Measurements from ENCODE around the gene SLC16A10. TPM values are rescaled to one million over a fixed set of nuclear protein-coding genes. Genes with fewer than 3 reads are reported as not detected.

Gene SLC16A10
- total and polyA plus RNA-seq, 2 experiments from 2014 or later, result 12.1 to 30.9 TPM

DNA sequence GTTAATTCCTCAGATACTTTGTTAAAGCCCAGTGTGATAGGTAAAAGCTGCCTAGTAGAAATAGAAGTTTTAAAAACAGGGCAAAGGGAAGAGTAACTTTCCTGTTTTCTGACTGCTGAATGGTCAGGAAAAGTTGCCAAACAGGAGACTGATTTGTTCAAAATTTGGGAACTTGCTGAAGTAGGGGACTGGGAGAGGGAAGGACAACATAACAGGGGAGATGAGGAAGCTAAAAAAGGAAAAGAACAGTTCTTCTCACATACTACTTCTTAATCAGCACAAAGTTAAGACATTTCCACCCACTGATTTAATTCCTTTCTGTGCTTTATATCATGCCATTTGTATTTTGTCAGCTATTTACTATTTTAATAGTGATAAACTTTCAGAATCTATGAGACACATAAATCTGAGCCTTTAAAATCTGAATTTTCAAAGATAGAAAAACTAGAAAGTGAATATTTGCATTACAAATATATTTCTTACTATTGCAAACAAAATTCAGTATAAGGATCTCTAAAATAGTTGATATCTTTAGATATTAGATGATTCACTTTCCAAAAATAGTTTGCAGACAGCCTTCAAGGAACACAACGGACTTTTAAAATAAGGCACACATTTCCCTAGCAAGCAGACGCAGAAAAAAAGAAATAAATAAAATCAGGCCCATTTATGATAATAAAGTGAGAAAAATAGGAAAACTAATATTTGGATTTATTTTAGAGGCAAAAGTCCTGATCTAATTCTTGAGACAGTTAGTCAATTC is 36.9 kb upstream of the SLC16A10 start:
- no peak for DNase-seq (ENCODE audit: low spot score)
- H3K27ac Mint-ChIP-seq, result no peak overlapping the region

More for the DNA sequence above, 36.9 kb upstream of the SLC16A10 start:
- ATAC-seq, result no peak
- TF ChIP-seq ZNF114 (CRISPR knock-in tag; IDR thresholded peaks at IDR 0.05), result no peak
- TF ChIP-seq, protein P1, sequence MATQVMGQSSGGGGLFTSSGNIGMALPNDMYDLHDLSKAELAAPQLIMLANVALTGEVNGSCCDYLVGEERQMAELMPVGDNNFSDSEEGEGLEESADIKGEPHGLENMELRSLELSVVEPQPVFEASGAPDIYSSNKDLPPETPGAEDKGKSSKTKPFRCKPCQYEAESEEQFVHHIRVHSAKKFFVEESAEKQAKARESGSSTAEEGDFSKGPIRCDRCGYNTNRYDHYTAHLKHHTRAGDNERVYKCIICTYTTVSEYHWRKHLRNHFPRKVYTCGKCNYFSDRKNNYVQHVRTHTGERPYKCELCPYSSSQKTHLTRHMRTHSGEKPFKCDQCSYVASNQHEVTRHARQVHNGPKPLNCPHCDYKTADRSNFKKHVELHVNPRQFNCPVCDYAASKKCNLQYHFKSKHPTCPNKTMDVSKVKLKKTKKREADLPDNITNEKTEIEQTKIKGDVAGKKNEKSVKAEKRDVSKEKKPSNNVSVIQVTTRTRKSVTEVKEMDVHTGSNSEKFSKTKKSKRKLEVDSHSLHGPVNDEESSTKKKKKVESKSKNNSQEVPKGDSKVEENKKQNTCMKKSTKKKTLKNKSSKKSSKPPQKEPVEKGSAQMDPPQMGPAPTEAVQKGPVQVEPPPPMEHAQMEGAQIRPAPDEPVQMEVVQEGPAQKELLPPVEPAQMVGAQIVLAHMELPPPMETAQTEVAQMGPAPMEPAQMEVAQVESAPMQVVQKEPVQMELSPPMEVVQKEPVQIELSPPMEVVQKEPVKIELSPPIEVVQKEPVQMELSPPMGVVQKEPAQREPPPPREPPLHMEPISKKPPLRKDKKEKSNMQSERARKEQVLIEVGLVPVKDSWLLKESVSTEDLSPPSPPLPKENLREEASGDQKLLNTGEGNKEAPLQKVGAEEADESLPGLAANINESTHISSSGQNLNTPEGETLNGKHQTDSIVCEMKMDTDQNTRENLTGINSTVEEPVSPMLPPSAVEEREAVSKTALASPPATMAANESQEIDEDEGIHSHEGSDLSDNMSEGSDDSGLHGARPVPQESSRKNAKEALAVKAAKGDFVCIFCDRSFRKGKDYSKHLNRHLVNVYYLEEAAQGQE (IDR thresholded peaks at IDR 0.05; ENCODE audit: unreplicated experiment), result no peak
- TF ChIP-seq, protein P2, sequence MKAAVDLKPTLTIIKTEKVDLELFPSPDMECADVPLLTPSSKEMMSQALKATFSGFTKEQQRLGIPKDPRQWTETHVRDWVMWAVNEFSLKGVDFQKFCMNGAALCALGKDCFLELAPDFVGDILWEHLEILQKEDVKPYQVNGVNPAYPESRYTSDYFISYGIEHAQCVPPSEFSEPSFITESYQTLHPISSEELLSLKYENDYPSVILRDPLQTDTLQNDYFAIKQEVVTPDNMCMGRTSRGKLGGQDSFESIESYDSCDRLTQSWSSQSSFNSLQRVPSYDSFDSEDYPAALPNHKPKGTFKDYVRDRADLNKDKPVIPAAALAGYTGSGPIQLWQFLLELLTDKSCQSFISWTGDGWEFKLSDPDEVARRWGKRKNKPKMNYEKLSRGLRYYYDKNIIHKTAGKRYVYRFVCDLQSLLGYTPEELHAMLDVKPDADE (IDR thresholded peaks at IDR 0.05), result no peak
- TF ChIP-seq STAT1 (IDR thresholded peaks at IDR 0.05; ENCODE audit: unreplicated experiment), result no peak
- no peak for TF ChIP-seq CREB1 (CRISPR knock-in tag; IDR thresholded peaks at IDR 0.05; ENCODE audit: low read depth)
- TF ChIP-seq, protein P3, sequence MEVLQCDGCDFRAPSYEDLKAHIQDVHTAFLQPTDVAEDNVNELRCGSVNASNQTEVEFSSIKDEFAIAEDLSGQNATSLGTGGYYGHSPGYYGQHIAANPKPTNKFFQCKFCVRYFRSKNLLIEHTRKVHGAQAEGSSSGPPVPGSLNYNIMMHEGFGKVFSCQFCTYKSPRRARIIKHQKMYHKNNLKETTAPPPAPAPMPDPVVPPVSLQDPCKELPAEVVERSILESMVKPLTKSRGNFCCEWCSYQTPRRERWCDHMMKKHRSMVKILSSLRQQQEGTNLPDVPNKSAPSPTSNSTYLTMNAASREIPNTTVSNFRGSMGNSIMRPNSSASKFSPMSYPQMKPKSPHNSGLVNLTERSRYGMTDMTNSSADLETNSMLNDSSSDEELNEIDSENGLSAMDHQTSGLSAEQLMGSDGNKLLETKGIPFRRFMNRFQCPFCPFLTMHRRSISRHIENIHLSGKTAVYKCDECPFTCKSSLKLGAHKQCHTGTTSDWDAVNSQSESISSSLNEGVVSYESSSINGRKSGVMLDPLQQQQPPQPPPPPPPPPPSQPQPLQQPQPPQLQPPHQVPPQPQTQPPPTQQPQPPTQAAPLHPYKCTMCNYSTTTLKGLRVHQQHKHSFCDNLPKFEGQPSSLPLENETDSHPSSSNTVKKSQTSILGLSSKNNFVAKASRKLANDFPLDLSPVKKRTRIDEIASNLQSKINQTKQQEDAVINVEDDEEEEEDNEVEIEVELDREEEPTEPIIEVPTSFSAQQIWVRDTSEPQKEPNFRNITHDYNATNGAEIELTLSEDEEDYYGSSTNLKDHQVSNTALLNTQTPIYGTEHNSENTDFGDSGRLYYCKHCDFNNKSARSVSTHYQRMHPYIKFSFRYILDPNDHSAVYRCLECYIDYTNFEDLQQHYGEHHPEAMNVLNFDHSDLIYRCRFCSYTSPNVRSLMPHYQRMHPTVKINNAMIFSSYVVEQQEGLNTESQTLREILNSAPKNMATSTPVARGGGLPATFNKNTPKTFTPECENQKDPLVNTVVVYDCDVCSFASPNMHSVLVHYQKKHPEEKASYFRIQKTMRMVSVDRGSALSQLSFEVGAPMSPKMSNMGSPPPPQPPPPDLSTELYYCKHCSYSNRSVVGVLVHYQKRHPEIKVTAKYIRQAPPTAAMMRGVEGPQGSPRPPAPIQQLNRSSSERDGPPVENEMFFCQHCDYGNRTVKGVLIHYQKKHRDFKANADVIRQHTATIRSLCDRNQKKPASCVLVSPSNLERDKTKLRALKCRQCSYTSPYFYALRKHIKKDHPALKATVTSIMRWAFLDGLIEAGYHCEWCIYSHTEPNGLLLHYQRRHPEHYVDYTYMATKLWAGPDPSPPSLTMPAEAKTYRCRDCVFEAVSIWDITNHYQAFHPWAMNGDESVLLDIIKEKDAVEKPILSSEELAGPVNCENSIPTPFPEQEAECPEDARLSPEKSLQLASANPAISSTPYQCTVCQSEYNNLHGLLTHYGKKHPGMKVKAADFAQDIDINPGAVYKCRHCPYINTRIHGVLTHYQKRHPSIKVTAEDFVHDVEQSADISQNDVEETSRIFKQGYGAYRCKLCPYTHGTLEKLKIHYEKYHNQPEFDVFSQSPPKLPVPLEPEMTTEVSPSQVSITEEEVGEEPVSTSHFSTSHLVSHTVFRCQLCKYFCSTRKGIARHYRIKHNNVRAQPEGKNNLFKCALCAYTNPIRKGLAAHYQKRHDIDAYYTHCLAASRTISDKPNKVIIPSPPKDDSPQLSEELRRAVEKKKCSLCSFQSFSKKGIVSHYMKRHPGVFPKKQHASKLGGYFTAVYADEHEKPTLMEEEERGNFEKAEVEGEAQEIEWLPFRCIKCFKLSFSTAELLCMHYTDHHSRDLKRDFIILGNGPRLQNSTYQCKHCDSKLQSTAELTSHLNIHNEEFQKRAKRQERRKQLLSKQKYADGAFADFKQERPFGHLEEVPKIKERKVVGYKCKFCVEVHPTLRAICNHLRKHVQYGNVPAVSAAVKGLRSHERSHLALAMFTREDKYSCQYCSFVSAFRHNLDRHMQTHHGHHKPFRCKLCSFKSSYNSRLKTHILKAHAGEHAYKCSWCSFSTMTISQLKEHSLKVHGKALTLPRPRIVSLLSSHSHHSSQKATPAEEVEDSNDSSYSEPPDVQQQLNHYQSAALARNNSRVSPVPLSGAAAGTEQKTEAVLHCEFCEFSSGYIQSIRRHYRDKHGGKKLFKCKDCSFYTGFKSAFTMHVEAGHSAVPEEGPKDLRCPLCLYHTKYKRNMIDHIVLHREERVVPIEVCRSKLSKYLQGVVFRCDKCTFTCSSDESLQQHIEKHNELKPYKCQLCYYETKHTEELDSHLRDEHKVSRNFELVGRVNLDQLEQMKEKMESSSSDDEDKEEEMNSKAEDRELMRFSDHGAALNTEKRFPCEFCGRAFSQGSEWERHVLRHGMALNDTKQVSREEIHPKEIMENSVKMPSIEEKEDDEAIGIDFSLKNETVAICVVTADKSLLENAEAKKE (CRISPR knock-in tag; IDR thresholded peaks at IDR 0.05), result no peak
- TF ChIP-seq POLR2AphosphoS5 (IDR thresholded peaks at IDR 0.05; ENCODE audit: low read depth), result no peak
- no peak for TF ChIP-seq EZH2 (IDR thresholded peaks at IDR 0.05; ENCODE audit: low read depth, unreplicated experiment)
- TF ChIP-seq, protein P4, sequence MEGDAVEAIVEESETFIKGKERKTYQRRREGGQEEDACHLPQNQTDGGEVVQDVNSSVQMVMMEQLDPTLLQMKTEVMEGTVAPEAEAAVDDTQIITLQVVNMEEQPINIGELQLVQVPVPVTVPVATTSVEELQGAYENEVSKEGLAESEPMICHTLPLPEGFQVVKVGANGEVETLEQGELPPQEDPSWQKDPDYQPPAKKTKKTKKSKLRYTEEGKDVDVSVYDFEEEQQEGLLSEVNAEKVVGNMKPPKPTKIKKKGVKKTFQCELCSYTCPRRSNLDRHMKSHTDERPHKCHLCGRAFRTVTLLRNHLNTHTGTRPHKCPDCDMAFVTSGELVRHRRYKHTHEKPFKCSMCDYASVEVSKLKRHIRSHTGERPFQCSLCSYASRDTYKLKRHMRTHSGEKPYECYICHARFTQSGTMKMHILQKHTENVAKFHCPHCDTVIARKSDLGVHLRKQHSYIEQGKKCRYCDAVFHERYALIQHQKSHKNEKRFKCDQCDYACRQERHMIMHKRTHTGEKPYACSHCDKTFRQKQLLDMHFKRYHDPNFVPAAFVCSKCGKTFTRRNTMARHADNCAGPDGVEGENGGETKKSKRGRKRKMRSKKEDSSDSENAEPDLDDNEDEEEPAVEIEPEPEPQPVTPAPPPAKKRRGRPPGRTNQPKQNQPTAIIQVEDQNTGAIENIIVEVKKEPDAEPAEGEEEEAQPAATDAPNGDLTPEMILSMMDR (conservative IDR thresholded peaks at IDR 0.05; ENCODE audit: low read depth in 2 of 2), result no peak
- TF ChIP-seq EZH2phosphoT487 (IDR thresholded peaks at IDR 0.05; ENCODE audit: unreplicated experiment), result no peak
- no peak for TF ChIP-seq JUNB (IDR thresholded peaks at IDR 0.05; ENCODE audit: unreplicated experiment)
- Mint-ChIP-seq H3K36me3 (ENCODE audit: low read depth) (no peaks in the 10 kb centered on the region), H3K4me1 (no peaks in the 10 kb centered on the region), H3K4me3 (no peak overlapping the region), H3K9me3 (no peaks in the 10 kb centered on the region; the same call in 2 of the 3 replicates), H3K27me3 (ENCODE audit: insufficient read depth, low read depth, poor library complexity) (peaks cover 9% of the 10 kb centered on the region)
- no peak overlapping the region for H2AFZ ChIP-seq
- no peaks in the 10 kb centered on the region for H3F3A ChIP-seq (replicated peaks; ENCODE audit: low read depth)
- no peak overlapping the region for H3K4me2 ChIP-seq
- no peaks in the 10 kb centered on the region for H3K79me2 ChIP-seq (replicated peaks; ENCODE audit: insufficient read depth)
- no peaks in the 10 kb centered on the region for H3K27me3 ChIP-seq (ENCODE audit: insufficient read depth)
- H3K27ac ChIP-seq (ENCODE audit: low read depth), result no peak overlapping the region
- no peaks in the 10 kb centered on the region for H4K20me1 ChIP-seq (replicated peaks; ENCODE audit: insufficient read depth)
- H3K4me1 ChIP-seq (ENCODE audit: insufficient read depth), result no peaks in the 10 kb centered on the region
- no peak overlapping the region for H3K4me3 ChIP-seq
- H3K9me2 ChIP-seq (ENCODE audit: insufficient read depth), result peaks cover 11% of the 10 kb centered on the region
- H3K36me3 ChIP-seq (ENCODE audit: insufficient read depth), result no peaks in the 10 kb centered on the region

Data from GM23338 (cell line).